CD4-positive, alpha-beta T cell treated with Interleukin-17A for 1 hour (primary cell): ENCODE data around the gene TRIM39.

Experiments
- DNase-seq: peaks from one replicate; pipeline ENCODE4 v3.0.0-alpha.2; 2020

Gene TRIM39

GRCh38 chr6:30328397-30328796 lies 1.7 kb downstream of the TRIM39 start:
- no peak for DNase-seq

- no peak for DNase-seq
These were observed 2.6 kb downstream of the TRIM39 start for GRCh38 chr6:30329331-30329730.

- DNase-seq: no peak
These were observed 5.3 kb downstream of the TRIM39 start for GRCh38 chr6:30331981-30332380.

GRCh38 chr6:30334075-30334783 lies 7.5 kb downstream of the TRIM39 start:
- DNase-seq: no peak

GRCh38 chr6:30340589-30341054 lies 13.9 kb downstream of the TRIM39 start:
- DNase-seq: no peak

- DNase-seq: no peak
These were observed 14.5 kb downstream of the TRIM39 start for GRCh38 chr6:30341218-30341617.

- DNase-seq: no peak
These were observed 15.0 kb downstream of the TRIM39 start for GRCh38 chr6:30341728-30342127.

GRCh38 chr6:30344191-30344867 lies 17.6 kb downstream of the TRIM39 start:
- no peak for DNase-seq

GRCh38 chr6:30344868-30345671 lies 18.3 kb downstream of the TRIM39 start, which contains the start of gene RPP21:
RPP21 (plus strand) TSS chr6:30345156; CDS start chr6:30345172, 16 bp downstream.
- peak; percentile 85 for DNase-seq

- DNase-seq: no peak
These were observed 19.1 kb downstream of the TRIM39 start for GRCh38 chr6:30345852-30346251.

- DNase-seq: no peak
These were observed 22.2 kb downstream of the TRIM39 start for GRCh38 chr6:30348957-30349356.

GRCh38 chr6:30349421-30350177 lies 22.9 kb downstream of the TRIM39 start:
- DNase-seq: no peak

- no peak for DNase-seq
These were observed 23.8 kb downstream of the TRIM39 start for GRCh38 chr6:30350524-30350923.

- DNase-seq: no peak
These were observed 25.8 kb downstream of the TRIM39 start for GRCh38 chr6:30352550-30352949.

- DNase-seq: no peak
These were observed 28.6 kb downstream of the TRIM39 start for GRCh38 chr6:30355281-30355680.

GRCh38 chr6:30356536-30356935 lies 29.8 kb downstream of the TRIM39 start:
- DNase-seq: no peak

GRCh38 chr6:30357678-30358540 lies 31.2 kb downstream of the TRIM39 start:
- peak; percentile 74 for DNase-seq

GRCh38 chr6:30359276-30359675 lies 32.5 kb downstream of the TRIM39 start:
- no peak for DNase-seq

- no peak for DNase-seq
These were observed 33.4 kb downstream of the TRIM39 start for GRCh38 chr6:30360139-30360538.

GRCh38 chr6:30361661-30362060 lies 34.9 kb downstream of the TRIM39 start:
- DNase-seq: no peak

- no peak for DNase-seq
These were observed 36.7 kb downstream of the TRIM39 start for GRCh38 chr6:30363459-30363858.

- DNase-seq: no peak
These were observed 37.9 kb downstream of the TRIM39 start for GRCh38 chr6:30364591-30364990.
